Stimulated activated naive B cell treated with anti-CD40 and anti-IgM and Interleukin-4, amounts not matched to agents 10 μg/mL and 1 μg/mL and 100 μg/mL, for 72 hours (primary cell): Measurements from ENCODE around the gene DENND6B.
A peak's percentile ranks its signal among the peaks of the same experiment; 100 is the strongest.

Experiments
- ATAC-seq, 2 donors: fragments of 150-1000 bp; cut with Tn5 transposase; replicated peaks; 2 replicates each; pipeline ENCODE4 v1.10.0; 2021; ENCODE audit warnings: moderate library complexity in 1 of 2
- DNase-seq: peaks from one replicate; pipeline ENCODE4 v3.0.0; 2021
- H3K27ac Mint-ChIP-seq: one replicate; pipeline ENCODE4 v1.8.0; 2022; ENCODE audit warnings: mild to moderate bottlenecking, mixed read lengths
- H3K27me3 Mint-ChIP-seq, 2 donors: one replicate each; pipeline ENCODE4 v1.8.0; 2022; ENCODE audit warnings: mixed read lengths in 2 of 2
- H3K36me3 Mint-ChIP-seq, 2 donors: one replicate each; pipeline ENCODE4 v1.8.0; 2022; ENCODE audit warnings: mixed read lengths in 2 of 2, mild to moderate bottlenecking in 1 of 2
- H3K4me1 Mint-ChIP-seq, 2 donors: one replicate each; pipeline ENCODE4 v1.8.0; 2022; ENCODE audit warnings: mixed read lengths in 2 of 2, mild to moderate bottlenecking in 1 of 2
- H3K4me3 Mint-ChIP-seq, 2 donors: one replicate each; pipeline ENCODE4 v1.8.0; 2022; ENCODE audit warnings: mild to moderate bottlenecking in 2 of 2, mixed read lengths in 2 of 2, moderate library complexity in 1 of 2
- H3K9me3 Mint-ChIP-seq, 2 donors: one replicate each; pipeline ENCODE4 v1.8.0; 2022; ENCODE audit warnings: mixed read lengths in 2 of 2, mild to moderate bottlenecking in 1 of 2

The DENND6B gene

DNA sequence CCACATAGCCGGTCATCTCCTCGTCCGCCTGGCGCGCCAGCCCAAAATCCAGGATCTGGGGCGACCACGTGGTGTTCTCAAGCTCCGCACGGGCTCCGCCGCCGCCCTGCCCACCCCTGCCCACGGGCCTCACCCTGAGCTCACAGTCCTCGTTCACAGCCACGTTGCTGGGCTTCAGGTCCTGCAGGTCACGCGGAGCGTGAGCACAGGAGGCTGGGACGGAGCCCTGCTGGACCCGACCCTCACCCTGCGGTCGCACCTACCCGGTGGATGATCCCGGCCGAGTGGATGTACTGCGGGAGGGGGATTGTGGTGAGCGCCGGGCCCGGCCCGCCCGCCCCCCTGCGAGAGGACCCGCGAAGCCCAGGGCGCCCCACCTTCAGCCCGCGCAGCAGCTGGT lies 59.8 kb downstream of the DENND6B start:
- no peak for DNase-seq
- ATAC-seq = no peak
- H3K4me3 Mint-ChIP-seq = no peak overlapping the region
- H3K27me3 Mint-ChIP-seq = peaks cover 18 to 33% of the 10 kb centered on the region in 2 donors
- peaks cover 31 to 53% of the 10 kb centered on the region in 2 donors for H3K4me1 Mint-ChIP-seq
- no peaks in the 10 kb centered on the region for H3K9me3 Mint-ChIP-seq
- no peak overlapping the region for H3K27ac Mint-ChIP-seq
- H3K36me3 Mint-ChIP-seq = peaks cover 0 to 6% of the 10 kb centered on the region in 2 donors

DNA sequence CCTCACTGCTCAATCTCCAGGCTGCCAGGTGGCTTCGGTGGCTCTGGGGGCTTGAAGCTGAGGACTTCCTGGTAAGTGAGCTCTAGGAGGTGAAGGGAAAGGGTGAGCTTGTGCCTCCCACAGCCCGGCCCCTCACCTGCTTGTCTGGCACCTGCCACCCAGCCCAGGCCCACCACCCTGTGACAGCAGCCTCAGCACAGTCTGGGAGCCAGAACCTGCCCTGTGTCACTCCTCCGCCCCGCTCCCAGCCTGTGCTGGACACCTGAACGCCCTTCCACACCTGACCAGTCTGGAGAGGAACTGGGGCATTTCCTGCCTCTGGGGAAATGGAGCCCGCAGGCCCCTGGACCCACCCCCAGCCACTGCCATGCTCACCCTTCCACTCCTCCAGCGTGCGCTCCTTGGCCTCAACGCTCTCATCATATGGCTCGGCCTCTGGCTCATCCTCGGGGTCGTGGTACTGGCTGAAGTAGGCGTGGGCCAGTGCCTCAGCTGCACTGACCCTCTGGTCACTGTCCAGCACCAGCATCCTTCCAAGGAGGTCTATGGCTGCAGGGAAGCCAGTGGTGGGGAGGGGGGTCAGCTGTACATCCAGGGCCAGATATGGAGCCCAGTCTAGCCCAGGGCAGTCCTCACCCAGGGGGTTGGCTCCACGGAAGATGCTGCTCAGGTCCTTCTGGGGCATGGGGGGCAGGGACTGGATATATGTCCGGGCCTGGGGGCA lies 61.7 kb downstream of the DENND6B start:
- ATAC-seq = no peak
- peaks cover 20 to 37% of the 10 kb centered on the region in 2 donors for H3K27me3 Mint-ChIP-seq
- H3K36me3 Mint-ChIP-seq = peaks cover 0 to 6% of the 10 kb centered on the region in 2 donors
- no peaks in the 10 kb centered on the region for H3K9me3 Mint-ChIP-seq
- H3K4me1 Mint-ChIP-seq = peaks cover 31 to 48% of the 10 kb centered on the region in 2 donors
- no peak overlapping the region for H3K4me3 Mint-ChIP-seq
- H3K27ac Mint-ChIP-seq = no peak overlapping the region
- no peak for DNase-seq

DNA sequence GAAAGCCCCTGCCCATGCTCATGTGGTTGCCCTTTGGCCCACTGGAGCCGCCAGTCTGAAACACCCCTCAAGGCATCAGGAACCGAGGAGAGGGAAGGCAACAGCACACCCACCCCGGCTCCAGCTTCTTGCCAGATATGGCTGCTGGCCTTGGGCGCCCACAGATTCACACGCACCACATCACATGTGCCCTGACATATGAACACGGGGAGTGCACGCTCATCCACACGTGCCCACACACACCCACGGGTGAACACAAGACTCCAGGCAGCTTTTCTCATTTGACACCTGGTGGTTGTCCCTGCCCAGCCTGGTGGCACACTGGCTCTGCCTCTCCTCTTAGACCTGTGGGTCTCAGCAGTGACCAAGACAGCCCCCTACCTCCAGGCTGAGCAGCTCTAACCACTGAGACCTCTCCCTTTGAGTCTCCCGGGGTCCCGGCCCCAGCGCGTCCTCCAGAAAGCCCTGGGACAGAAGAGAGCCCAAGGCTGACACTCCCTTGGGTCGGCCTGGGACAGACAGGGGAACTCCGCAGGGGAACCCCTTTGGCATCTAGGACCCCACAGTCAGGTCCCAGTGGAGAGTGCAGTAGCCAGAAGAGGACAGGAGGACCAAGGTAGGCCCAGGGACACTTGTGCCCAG lies 62.6 kb downstream of the DENND6B start:
- Mint-ChIP-seq H3K4me1 (peaks cover 31 to 43% of the 10 kb centered on the region in 2 donors), H3K27me3 (peaks cover 20 to 46% of the 10 kb centered on the region in 2 donors), H3K36me3 (peaks cover 0 to 6% of the 10 kb centered on the region in 2 donors), H3K4me3 (no peak overlapping the region), H3K9me3 (no peaks in the 10 kb centered on the region), H3K27ac (no peak overlapping the region)
- no peak for DNase-seq
- ATAC-seq = no peak

DNA sequence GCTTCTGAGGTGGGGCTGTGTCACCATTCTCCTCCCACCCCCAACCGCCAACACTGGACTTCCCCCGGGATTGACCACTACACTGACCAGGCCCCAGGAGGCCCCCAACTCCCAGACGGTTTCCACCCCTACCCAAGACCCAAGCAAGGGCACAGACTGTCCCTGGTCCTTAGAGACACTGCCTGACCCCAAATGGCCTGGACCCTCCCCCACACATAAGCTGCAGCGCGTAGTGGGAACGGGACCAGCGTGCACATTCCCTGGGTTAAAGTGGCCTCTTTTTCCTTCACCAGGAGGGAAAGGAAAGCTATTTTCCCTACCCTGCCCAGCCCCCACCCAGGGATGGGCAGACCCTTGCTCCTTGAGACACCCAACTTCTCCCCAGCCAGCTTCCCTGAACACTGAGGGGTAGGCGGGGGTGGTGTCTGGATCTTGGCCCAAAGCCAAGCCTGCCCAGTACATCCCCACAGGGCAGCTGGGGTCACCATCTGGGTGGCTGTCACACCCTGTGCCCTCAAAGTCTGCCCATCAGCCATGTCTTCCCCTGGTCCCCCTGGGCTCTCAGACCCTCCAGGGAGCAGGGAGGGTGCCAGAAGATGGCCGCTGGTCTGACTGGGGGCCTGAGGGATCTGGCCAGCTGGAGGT lies 63.7 kb downstream of the DENND6B start:
- Mint-ChIP-seq H3K36me3 (peaks cover 0 to 5% of the 10 kb centered on the region in 2 donors), H3K4me1 (peaks cover 26 to 37% of the 10 kb centered on the region in 2 donors), H3K9me3 (no peaks in the 10 kb centered on the region), H3K27me3 (peaks cover 23 to 48% of the 10 kb centered on the region in 2 donors), H3K27ac (peak overlapping the region; percentile 62), H3K4me3 (no peak overlapping the region)
- DNase-seq (no peak), ATAC-seq (no peak)

DNA sequence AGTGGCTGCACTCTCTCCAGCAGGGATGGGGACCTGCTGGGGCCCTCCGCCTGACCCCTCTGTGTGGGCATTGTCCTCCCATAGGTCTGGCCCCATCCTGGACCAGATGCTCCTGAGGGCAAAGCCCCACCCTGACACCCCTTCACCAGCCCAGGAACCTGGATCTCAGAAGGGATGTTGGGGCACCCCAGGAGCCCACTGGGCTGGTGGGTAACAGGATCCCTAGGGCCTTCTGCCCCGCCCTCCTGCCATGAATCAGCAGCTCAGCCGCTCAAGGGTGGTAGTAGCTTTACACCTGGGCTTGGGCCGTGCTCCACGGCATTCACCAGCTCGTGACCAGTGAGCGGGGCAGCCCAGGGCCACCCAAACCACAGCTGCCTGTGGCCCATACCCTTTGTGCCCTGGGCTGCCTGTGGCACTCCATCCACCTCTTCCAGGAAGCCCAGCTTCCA lies 64.3 kb downstream of the DENND6B start:
- peaks cover 24 to 36% of the 10 kb centered on the region in 2 donors for H3K4me1 Mint-ChIP-seq
- peak overlapping the region; percentile 62 for H3K27ac Mint-ChIP-seq
- ATAC-seq (peak; percentile 47 to 53), DNase-seq (no peak)
- H3K27me3 Mint-ChIP-seq = peaks cover 23 to 46% of the 10 kb centered on the region in 2 donors
- no peaks in the 10 kb centered on the region for H3K9me3 Mint-ChIP-seq
- peaks cover 0 to 3% of the 10 kb centered on the region in 2 donors for H3K36me3 Mint-ChIP-seq
- peak overlapping the region; percentile 75 to 81 for H3K4me3 Mint-ChIP-seq

- peak; percentile 24 to 35 for ATAC-seq
- H3K4me3 Mint-ChIP-seq = peak within 1 kb of the TSS; percentile 75 to 81
- H3K36me3 Mint-ChIP-seq = peaks cover 0 to 3% of the 10 kb centered on the region in 2 donors
- H3K9me3 Mint-ChIP-seq = no peaks in the 10 kb centered on the region
- peaks cover 23 to 46% of the 10 kb centered on the region in 2 donors for H3K27me3 Mint-ChIP-seq
- H3K4me1 Mint-ChIP-seq = peaks cover 24 to 36% of the 10 kb centered on the region in 2 donors
- H3K27ac Mint-ChIP-seq = peak within 1 kb of the TSS; percentile 42
- DNase-seq = no peak
Observed at GRCh38 chr22:50261615-50262459, 65.0 kb downstream of the DENND6B start, which contains the start of gene MAPK12. Gene MAPK12, minus strand, starts transcription at chr22:50261683. Its CDS starts 174 bp downstream, at chr22:50261509.

GRCh38 chr22:50260801-50261614 lies 65.8 kb downstream of the DENND6B start:
- Mint-ChIP-seq H3K9me3 (no peaks in the 10 kb centered on the region), H3K27me3 (peaks cover 23 to 46% of the 10 kb centered on the region in 2 donors), H3K4me3 (peak overlapping the region; percentile 48 to 51), H3K27ac (no peak overlapping the region), H3K4me1 (peaks cover 24 to 36% of the 10 kb centered on the region in 2 donors), H3K36me3 (peaks cover 0 to 3% of the 10 kb centered on the region in 2 donors)
- DNase-seq (no peak), ATAC-seq (peak; percentile 60 to 67)

DNA sequence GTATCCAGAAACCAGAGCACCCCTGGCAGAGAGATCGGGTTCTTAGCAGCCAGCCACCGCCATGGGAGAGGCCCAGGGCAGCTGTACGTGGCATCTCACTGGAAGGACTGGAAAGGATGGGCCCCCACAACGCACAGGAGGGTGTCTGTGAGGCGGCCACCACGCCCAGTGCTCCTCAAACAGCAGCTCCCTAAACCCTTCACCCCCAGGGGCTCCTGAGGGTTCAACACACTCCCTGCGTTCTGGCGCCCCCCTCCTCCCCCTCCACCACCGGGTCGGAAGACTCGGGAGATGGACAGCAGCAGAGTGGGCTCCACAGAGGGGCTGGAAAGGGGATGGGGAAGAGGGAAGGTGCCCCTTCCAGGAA lies 66.4 kb downstream of the DENND6B start:
- Mint-ChIP-seq H3K4me1 (peaks cover 22 to 35% of the 10 kb centered on the region in 2 donors), H3K4me3 (peak overlapping the region; percentile 48 to 51), H3K27me3 (peaks cover 23 to 46% of the 10 kb centered on the region in 2 donors), H3K36me3 (peaks cover 0 to 3% of the 10 kb centered on the region in 2 donors), H3K27ac (no peak overlapping the region), H3K9me3 (no peaks in the 10 kb centered on the region)
- no peak for DNase-seq
- no peak for ATAC-seq

GRCh38 chr22:50259302-50259701 lies 67.5 kb downstream of the DENND6B start:
- peaks cover 0 to 3% of the 10 kb centered on the region in 2 donors for H3K36me3 Mint-ChIP-seq
- DNase-seq (no peak), ATAC-seq (no peak)
- no peaks in the 10 kb centered on the region for H3K9me3 Mint-ChIP-seq
- H3K27me3 Mint-ChIP-seq = peaks cover 17 to 40% of the 10 kb centered on the region in 2 donors
- no peak overlapping the region for H3K4me3 Mint-ChIP-seq
- H3K4me1 Mint-ChIP-seq = peaks cover 14 to 25% of the 10 kb centered on the region in 2 donors
- no peak overlapping the region for H3K27ac Mint-ChIP-seq
